GM19324 (cell line): ENCODE data around the gene LIM2.
"Not testable (repeated sequence)": the region's sequence is repeated elsewhere in the genome, so short reads cannot be mapped to it uniquely, and the experiment has no call there.

Experiments
- ATAC-seq: cut with Tn5 transposase; IDR thresholded peaks from one replicate; pipeline ENCODE4 v1.9.1; 2021; ENCODE audit warnings: mild to moderate bottlenecking, moderate library complexity; ENCODE audit not compliant: unreplicated experiment, low FRiP score

Gene LIM2

GRCh38 chr19:51387924-51388389 lies at the start of gene LIM2:
Gene LIM2 (minus strand): TSS chr19:51387974. CDS start chr19:51387443, 531 bp downstream.
- ATAC-seq, result no peak

GRCh38 chr19:51434456-51434855 lies 46.7 kb upstream of the LIM2 start:
- ATAC-seq, result no peak

DNA sequence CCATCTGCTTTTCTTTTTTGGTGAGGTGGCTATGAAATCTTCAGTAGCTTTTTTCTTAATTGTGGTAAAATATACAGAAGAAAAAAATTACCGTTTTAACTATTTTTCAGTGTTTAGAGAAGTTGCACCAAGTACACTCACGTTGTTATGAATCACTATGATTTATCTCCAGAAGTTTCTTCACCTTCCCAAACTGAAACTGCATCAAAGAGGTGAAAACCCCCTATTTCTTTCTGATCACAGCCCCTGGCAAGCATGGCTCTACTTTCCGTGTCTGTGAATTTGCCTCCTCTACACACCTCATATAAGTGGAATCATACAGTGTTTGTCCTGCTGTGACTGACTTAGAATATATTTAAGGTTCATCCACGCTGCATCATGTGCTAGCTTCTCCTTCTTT lies 45.3 kb upstream of the LIM2 start:
- ATAC-seq, result no peak

- no peak for ATAC-seq
These were observed 43.4 kb upstream of the LIM2 start for GRCh38 chr19:51431124-51431523.

DNA sequence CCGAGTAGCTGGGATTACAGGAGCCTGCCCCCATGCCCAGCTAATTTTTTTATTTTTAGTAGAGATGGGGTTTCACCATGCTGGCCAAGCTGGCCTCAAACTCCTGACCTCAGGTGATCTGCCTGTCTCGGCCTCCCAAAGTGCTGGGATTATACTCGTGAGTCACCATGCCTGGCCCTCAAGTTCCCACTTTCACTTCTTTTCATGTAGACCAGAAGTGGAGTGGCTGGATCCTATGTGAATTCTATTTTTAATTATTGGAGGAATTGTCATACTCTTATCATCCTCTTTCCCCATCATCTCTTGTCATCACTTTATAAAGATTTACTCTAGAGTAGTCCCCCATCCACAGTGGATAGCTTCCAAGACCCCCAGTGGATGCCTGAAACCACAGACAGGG lies 42.4 kb upstream of the LIM2 start:
- no peak for ATAC-seq

- no peak for ATAC-seq
These were observed 39.4 kb upstream of the LIM2 start for GRCh38 chr19:51427201-51427600.

- no peak for ATAC-seq
These were observed 34.3 kb upstream of the LIM2 start for GRCh38 chr19:51422053-51422448.

DNA sequence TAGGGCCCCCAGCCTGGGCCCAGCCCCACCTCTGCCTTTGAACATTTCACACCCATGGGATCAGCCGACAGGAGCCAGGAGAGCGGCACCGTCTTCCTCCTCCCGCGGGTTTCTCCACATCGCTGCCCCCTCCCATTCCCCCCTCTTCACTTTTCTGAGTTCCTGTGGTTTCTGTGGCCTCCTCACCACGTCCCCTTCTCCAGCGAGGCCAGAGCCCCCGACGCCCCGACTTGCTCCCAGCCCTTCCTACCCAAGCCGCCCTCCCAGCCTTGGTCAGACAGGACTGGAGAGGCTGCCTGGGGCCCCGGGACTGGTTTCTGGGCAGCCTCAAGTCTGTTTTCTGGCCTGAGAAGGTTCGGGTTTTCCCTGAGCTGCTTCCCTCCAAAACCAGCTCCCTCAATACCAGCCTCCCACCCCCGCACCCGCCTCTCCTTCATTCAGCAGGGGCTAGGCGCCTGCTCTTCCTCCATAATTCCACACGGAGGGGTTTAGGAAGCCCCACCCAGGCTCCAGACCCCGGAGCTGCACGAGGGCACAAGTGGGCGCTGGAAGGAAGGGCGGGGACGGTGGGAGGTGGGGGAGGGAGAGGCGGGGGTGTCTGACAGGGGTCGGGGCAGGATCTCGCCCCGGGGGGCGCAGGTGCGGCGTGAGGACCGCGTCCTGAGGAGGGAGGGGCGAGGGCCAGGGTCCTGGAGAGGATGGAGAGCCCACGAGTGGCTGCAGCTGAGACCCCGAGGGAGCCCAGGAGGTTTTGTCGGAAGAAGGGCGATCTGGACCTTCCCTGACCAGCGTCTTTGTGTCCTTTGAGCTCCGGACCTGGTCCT lies 33.7 kb upstream of the LIM2 start:
- no peak for ATAC-seq

DNA sequence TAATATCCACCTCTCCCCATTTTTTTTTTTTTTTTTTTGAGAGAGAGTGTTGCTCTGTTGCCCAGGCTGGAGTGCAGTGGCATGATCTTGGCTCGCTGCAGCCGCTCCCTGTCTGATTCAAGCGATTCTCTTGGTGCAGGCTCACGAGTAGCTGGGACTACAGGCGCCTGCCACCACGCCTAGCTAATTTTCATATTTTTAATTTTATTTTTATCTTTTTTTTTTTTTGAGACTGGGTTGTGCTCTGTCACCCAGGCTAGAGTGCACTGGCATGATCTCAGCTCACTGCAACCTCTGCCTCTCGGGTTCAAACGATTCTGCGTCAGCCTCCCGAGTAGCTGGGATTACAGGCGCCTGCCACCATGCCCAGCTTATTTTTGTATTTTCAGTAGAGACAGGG lies 32.7 kb upstream of the LIM2 start:
- ATAC-seq, result not testable (repeated sequence)

- no peak for ATAC-seq
These were observed 30.9 kb upstream of the LIM2 start for GRCh38 chr19:51418707-51419106.

DNA sequence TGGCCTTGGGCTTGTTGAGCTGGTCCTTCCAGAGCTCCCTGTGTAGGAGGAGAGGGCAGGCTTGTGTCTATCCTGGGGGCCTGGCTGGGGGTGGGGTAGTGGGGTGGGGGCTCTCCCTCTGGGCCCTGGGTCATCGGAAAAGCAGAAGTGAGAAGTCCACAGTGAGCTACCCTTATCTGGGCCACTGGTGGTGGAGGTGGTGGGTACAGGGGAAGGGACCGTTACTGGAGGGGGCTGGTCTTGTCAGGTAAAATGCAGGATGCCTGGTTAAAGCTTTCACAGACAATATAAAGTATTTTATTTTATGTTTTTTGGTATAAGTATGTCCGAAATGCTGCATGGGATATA lies 30.0 kb upstream of the LIM2 start:
- no peak for ATAC-seq

GRCh38 chr19:51417107-51417809 lies 29.5 kb upstream of the LIM2 start, which contains the start of gene SIGLEC10:
Gene SIGLEC10 (minus strand): TSS chr19:51417642. CDS start chr19:51417581, 61 bp downstream.
- no peak for ATAC-seq

DNA sequence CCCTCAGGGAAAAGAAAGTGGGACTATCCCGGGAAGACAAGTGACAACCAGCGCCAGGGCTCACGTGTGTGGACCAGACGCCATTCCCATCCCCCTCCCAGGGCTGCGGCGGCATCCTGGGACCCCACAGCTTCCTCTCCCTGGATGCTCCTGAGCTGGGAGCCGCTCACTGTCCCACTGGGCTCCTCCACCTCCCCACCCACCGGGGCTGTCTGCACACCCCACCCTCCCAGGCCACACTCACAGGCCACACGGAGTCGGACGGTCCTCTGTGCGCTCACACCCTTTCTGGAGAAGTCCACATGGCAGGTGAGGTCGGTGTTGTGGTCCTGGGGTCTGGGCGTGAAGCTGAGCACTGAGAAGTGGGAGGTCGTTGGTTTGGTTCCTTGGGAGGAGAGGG lies 28.6 kb upstream of the LIM2 start:
- not testable (repeated sequence) for ATAC-seq

GRCh38 chr19:51415187-51415586 lies 27.4 kb upstream of the LIM2 start:
- no peak for ATAC-seq

GRCh38 chr19:51410950-51411748 lies 23.4 kb upstream of the LIM2 start:
- ATAC-seq, result no peak

DNA sequence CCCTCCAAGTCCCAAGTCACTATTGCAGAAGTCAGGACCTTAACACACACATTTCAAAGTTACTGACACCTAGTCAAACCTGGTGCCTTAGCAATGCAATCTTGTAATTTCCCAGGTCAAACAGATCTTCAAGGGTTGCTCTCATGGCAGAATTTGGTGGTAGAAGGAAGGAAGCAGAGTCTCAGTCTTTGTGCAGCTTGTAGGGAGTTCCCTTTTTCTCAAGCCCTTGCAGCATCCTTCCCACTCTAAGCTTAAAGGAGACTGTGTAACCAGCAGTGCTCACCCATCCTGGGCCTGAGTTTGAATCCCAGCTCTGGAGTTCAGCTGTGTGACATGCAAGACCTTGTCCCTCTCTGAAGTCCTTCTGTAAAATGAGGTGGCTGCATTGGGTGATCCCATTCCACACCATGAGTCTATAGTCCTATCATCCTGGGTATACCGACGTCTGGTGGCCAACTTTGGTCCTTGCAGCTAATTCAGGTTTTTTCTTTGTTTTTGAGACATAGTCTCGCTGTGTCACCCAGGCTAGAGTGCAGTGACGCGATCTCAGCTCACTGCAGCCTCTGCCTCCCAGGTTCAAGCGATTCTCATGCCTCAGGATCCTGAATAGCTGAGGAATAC lies 19.8 kb upstream of the LIM2 start:
- no peak for ATAC-seq

DNA sequence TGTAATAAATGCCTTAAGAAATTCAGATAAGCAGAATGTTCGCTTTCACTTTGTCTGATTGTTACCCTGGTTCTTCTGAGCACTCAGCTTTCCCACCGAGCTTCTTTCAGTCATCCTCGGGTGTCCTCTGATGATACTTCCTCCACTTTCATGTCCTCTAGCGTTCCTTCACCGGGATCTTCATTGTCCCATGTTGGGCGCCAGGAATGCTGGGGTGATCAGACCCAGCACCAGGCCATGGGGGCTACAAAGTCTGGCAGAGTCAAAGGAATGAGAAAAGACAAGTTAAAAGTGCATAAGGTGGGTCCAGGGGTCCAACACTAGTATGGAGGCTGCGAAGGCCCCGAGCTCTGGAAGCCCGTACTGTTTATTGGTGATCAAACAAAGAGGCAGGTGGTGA lies 14.3 kb upstream of the LIM2 start:
- ATAC-seq, result no peak

DNA sequence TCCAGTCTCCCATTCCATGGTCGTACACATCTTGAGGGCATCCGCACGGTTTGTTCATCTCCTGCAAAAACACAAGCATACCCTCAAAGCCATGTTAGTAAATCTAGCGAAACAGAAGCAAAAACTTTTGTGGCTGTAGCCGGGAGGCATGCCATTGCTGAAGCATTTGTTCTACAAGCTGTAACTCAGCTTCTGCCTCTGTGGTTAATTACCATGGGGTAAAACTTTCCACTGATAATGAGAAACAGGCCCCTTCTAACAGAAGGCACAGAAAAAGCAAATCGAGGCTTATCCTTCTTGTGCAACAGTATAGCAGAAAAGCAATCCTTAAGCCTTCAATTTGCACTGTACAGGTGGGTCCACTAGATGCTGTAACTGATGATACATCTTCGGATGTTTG lies 12.2 kb upstream of the LIM2 start:
- not testable (repeated sequence) for ATAC-seq

DNA sequence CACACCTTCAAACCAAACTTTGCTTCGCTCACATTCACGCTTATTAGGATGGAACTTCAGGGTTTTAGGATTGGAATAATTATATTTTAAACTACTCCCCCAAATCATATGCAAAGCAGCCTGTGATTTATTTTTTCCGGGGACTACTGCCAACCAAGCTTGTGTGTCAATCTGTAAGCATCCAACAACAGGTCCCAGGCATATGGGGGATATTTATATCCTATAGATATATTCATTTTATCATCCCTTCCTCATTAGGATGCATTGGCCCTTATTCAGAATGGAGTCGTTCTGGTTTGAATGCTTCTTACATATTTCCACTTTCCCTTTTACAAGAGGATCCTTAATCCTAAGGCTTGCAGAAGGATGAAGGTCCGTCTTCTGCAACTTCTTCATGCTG lies 11.5 kb upstream of the LIM2 start:
- no peak for ATAC-seq

- no peak for ATAC-seq
These were observed 10.4 kb upstream of the LIM2 start for GRCh38 chr19:51398096-51398704.
